Lower leg skin (tissue), 4 donors: ENCODE data around the gene AMER2. TPM values are rescaled to one million over a fixed set of nuclear protein-coding genes. Genes with fewer than 3 reads are reported as not detected.

Experiments
- DNase-seq, 2 donors: peaks; one replicate each; pipeline ENCODE4 v3.0.0-alpha.2; 2019; ENCODE audit warnings: low spot score in 2 of 2
- H3K4me3 ChIP-seq: fragments of 200-600 bp; sonication (generic); 2 replicates; pipeline ENCODE4 v1.5.1; 2017; ENCODE audit warnings: mild to moderate bottlenecking, low read depth; ENCODE audit not compliant: poor library complexity, severe bottlenecking
- POLR2A ChIP-seq, 2 donors: fragments of 450-650 bp; IDR thresholded peaks; one replicate each; pipeline ENCODE4 v1.6.1; 2016 to 2017; ENCODE audit warnings: antibody characterized with exemption in 2 of 2, mild to moderate bottlenecking in 1 of 2, moderate library complexity in 1 of 2
- WGBS, 2 donors: methylation state at CpG; one replicate each; pipeline ENCODE4 v1.1.5; 2018; 5-methylcytosine and 5-hydroxymethylcytosine counted together
- intact Hi-C: fragments of 100-400 bp; cut with DNase I; formaldehyde crosslinking; loops from one replicate; pipeline ENCODE4 v1.15.0; 2023; ENCODE audit warnings: low total_unique reads
- total RNA-seq, 4 donors: library from RNA; depleted of rRNA; stranded (reverse); fragments of >200 nt; gene quantifications; one replicate each; pipeline ENCODE4 v1.1.0, GENCODE V29; 2016
- TF ChIP-seq, protein P1 (sequence below), 3 donors: fragments of 450-650 bp; IDR thresholded peaks; one replicate each; pipeline ENCODE4 v1.5.1; 2016; ENCODE audit warnings: antibody characterized with exemption in 3 of 3, mild to moderate bottlenecking in 3 of 3, moderate library complexity in 2 of 3

AMER2 gene
- total RNA-seq, 4 donors from 2014 or later, result 0.08 to 0.20 (median 0.13) TPM; not detected in 1

DNA sequence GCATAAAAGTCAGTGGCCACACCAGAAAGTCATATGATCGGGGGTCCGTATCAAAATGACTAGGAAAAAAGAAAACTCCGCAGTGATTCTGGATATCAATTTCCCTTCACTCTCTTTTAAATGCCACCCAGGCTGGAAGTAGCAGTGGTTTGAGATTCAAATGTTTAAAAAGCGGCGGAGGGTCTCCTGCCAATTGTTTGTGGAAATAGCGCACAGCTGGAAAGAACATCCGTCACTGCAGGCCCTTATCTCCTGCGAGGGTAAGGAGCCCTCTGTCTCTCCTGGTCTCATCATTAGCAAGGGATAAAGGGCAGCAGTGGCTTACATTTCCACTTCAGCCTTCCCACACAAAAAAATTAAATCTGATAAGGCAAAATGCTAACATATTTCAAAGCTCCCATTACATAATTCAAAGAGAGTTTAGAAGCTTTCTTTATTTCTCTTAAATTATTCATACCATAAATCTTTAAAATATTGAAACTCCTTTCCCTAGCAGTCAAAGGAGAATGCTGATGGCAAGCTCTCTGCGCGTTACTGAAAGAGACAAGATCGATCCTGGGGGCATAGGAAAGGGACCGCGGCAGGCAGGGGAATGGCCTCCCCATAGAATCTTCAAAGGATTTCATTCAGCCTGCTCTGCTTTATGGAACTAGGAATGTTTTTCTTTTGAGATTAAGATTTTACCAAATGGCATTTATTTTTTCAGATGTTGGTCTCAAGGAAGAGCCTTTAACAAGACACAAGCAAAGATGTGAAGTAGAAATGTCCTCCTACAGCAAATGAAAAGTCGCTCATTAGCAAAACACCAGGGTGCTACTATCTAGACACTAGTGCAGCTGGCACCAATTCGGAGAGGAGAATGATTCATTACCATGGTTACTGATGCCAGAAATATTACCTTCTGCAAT, 35.0 kb downstream of the AMER2 start:
- no peak for DNase-seq
- WGBS, 2 donors, result 24 to 28% methylated on average over 15 of the region's 15 CpGs
- intact Hi-C loops, result no loop called here

DNA sequence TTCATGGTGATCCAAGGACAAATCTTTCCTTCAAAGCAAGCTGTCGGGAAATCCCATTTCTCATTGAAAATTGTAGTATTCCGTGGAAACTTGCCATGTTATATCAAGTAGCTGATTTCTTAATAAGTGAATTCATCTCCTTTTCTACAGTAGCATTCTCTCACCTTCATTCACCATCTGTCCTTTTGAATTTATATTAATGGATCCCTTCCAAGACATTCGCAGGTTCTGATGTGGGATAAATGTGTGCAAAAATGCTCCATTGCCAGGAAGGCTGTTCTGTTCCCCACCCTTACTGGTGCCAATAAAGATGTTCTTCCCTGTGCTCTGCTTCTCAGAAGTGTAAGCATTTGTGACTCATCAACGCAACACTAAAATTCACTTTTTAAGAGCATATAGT, 36.2 kb downstream of the AMER2 start:
- no peak for DNase-seq
- 56 to 68% methylated on average over 4 of the region's 4 CpGs for WGBS, 2 donors
- H3K4me3 ChIP-seq, result no peak overlapping the region
- TF ChIP-seq POLR2A (IDR thresholded peaks at IDR 0.05), result no peak
- TF ChIP-seq, protein P1, sequence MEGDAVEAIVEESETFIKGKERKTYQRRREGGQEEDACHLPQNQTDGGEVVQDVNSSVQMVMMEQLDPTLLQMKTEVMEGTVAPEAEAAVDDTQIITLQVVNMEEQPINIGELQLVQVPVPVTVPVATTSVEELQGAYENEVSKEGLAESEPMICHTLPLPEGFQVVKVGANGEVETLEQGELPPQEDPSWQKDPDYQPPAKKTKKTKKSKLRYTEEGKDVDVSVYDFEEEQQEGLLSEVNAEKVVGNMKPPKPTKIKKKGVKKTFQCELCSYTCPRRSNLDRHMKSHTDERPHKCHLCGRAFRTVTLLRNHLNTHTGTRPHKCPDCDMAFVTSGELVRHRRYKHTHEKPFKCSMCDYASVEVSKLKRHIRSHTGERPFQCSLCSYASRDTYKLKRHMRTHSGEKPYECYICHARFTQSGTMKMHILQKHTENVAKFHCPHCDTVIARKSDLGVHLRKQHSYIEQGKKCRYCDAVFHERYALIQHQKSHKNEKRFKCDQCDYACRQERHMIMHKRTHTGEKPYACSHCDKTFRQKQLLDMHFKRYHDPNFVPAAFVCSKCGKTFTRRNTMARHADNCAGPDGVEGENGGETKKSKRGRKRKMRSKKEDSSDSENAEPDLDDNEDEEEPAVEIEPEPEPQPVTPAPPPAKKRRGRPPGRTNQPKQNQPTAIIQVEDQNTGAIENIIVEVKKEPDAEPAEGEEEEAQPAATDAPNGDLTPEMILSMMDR (IDR thresholded peaks at IDR 0.05), result no peak
- intact Hi-C loops, result no loop called here

More for the DNA sequence above, 35.0 kb downstream of the AMER2 start:
- TF ChIP-seq, protein P1 (IDR thresholded peaks at IDR 0.05), result no peak
- no peak for TF ChIP-seq POLR2A (IDR thresholded peaks at IDR 0.05)
- no peak overlapping the region for H3K4me3 ChIP-seq

DNA sequence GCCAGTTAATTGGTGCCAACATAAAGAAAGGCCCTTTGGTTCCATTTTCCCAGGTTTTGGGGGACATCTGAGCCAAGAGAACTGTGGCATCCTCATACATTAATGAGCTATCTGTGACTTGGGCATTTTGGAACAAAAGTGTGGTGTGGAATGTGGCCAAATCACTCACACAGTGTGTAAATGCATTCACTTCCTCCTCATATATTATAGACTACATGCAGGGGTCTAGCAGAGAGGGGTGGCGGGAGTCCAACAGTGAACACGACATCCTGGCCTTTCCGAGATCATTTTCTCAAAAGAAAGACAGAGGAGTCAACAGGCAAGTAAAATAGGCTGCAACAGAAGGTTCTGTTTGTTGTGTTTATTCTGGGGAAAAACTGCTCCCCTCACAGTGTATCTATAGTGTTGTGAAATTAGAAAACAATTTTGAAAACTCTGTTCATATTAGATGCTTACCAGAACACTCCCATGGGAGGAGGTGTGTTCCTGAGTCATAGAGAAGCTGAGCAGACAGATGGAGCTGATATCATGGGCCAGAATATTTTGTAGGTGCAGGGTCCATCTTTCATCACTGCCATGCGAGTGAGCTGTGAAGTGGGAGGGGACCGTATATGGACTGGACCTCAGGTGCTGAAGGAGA, 39.2 kb downstream of the AMER2 start:
- TF ChIP-seq, protein P1 (IDR thresholded peaks at IDR 0.05), result no peak
- no peak for TF ChIP-seq POLR2A (IDR thresholded peaks at IDR 0.05)
- intact Hi-C loops, result no loop called here
- WGBS, 2 donors, result 71% methylated on average over 5 of the region's 5 CpGs
- no peak overlapping the region for H3K4me3 ChIP-seq
- DNase-seq, result no peak

DNA sequence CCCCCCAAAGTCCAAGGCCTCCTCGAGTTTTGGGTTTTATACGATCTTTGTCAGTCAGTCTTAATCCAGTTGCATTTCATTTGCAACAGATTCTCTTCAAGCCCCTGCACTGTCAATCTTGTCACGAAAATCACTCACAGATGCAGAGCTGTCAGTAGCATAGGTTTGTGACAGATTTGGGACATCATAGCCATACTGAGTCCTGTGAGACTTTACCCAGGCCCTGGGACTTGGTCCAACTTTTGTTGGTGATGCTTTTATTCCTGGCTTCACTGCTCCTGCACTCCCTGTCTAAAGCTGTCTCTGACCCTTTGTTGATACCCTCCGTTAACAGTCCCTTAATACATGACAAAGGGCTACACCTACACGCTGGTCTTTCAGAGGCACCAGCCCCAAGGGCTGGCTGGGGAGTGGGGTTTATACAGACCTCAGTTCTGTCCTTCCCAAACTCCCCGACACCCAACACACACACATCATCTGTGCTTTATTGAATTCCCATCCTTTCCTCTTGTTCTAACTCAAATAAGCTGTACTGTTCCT, 40.1 kb downstream of the AMER2 start:
- no peak overlapping the region for H3K4me3 ChIP-seq
- no peak for DNase-seq
- whole genome bisulfite sequencing, 2 donors, result 71 to 72% methylated on average over 6 of the region's 6 CpGs
- no peak for TF ChIP-seq POLR2A (IDR thresholded peaks at IDR 0.05)
- TF ChIP-seq, protein P1 (IDR thresholded peaks at IDR 0.05), result no peak
- intact Hi-C loops, result no loop called here

DNA sequence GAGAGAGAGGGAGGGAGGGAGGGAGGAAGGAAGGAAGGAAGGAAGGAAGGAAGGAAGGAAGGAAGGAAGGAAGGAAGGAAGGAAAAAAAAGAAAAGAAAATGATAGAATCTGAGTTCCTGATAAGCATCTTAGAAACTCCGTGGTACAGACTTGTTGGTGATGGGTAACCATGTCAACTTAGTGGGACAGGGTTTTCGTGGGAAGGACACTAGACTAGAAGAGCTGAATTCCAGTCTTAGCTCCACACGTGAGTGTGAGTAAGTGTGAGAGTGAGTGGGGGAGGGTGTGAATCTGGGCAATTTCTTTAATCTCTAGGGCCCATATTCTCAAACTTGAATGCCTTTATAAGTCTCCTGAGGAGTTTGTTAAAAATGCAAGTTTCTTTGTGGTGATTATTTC, 41.1 kb downstream of the AMER2 start:
- 26 to 42% methylated on average over 3 of the region's 3 CpGs for WGBS, 2 donors
- H3K4me3 ChIP-seq, result no peak overlapping the region
- intact Hi-C loops, result no loop called here
- no peak for DNase-seq
- TF ChIP-seq, protein P1 (IDR thresholded peaks at IDR 0.05), result no peak
- no peak for TF ChIP-seq POLR2A (IDR thresholded peaks at IDR 0.05)
